Stomach (tissue), 4 donors: ENCODE data around the gene MMP10.

ENCODE experiments used
- EP300 ChIP-seq: sonication (generic); formaldehyde crosslinking; IDR thresholded peaks from one replicate; pipeline ENCODE4 v1.6.1; 2017; ENCODE audit warnings: antibody characterized with exemption
- POLR2AphosphoS5 ChIP-seq, 3 donors: sonication (generic); formaldehyde crosslinking; IDR thresholded peaks; one replicate each; pipeline ENCODE4 v1.6.1; 2016; ENCODE audit warnings: antibody characterized with exemption in 3 of 3
- TF ChIP-seq, protein P1 (sequence below), 7 experiments: fragments of 450-650 bp in 4 of 7; fragments of 200-600 bp in 3 of 7; sonication (generic) in 3 of 7; IDR thresholded peaks; one replicate each; pipeline ENCODE4 v1.5.1; 2016 to 2019; ENCODE audit warnings: antibody characterized with exemption in 7 of 7, control low read depth in 2 of 7, mild to moderate bottlenecking in 1 of 7

DNA sequence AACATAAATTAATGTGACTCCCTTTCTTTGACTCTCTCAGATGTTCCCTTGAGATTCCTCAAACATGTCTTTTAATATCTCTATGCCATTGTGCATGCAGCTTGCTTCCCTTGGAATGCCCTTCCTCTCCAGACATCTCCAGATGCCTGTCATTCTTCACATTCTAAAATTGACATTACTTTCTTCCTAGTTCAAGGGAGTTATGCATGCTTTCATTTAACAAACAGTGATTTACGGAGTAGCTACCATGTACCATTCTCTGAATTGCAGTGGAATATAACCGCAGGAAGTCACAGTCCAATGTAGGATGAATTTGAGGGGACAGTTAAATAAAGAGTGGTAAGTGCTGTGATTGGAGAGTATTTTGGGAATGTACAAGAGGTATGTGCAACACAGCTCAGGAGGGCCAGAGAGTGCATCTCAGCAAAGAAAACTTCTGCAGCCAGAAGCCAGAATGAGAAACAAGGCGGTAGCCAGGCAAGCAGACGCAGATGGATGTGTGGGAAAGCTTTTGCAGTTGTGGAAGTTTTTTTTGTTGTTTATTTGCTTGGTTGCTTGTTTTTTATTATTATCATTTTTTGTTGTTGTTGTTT lies 18.7 kb downstream of the MMP10 start:
- TF ChIP-seq EP300: no peak
- TF ChIP-seq, protein P1, sequence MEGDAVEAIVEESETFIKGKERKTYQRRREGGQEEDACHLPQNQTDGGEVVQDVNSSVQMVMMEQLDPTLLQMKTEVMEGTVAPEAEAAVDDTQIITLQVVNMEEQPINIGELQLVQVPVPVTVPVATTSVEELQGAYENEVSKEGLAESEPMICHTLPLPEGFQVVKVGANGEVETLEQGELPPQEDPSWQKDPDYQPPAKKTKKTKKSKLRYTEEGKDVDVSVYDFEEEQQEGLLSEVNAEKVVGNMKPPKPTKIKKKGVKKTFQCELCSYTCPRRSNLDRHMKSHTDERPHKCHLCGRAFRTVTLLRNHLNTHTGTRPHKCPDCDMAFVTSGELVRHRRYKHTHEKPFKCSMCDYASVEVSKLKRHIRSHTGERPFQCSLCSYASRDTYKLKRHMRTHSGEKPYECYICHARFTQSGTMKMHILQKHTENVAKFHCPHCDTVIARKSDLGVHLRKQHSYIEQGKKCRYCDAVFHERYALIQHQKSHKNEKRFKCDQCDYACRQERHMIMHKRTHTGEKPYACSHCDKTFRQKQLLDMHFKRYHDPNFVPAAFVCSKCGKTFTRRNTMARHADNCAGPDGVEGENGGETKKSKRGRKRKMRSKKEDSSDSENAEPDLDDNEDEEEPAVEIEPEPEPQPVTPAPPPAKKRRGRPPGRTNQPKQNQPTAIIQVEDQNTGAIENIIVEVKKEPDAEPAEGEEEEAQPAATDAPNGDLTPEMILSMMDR (IDR thresholded peaks at IDR 0.05): no peak
- no peak for TF ChIP-seq POLR2AphosphoS5 (IDR thresholded peaks at IDR 0.05)
